ENCODE measurements around the gene SDR42E2. TPM values are rescaled to one million over a fixed set of nuclear protein-coding genes. Genes with fewer than 3 reads are reported as not detected.
"Not testable (repeated sequence)": the region's sequence is repeated elsewhere in the genome, so short reads cannot be mapped to it uniquely, and the experiment has no call there.

SDR42E2 gene
- total RNA-seq = not detected

- no peaks in the 10 kb centered on the region for H3K36me3 Mint-ChIP-seq (ENCODE audit: insufficient read depth)
- ATAC-seq = peak; percentile 84 to 88
- DNase-seq = peak; percentile 42
- H3K4me3 Mint-ChIP-seq = no peak within 1 kb of the TSS
- no peaks in the 10 kb centered on the region for H3K9me3 Mint-ChIP-seq
- H3K4me1 Mint-ChIP-seq (ENCODE audit: low read depth) = peaks cover 2% of the 10 kb centered on the region
- H3K27me3 Mint-ChIP-seq (ENCODE audit: low read depth) = peaks cover 16% of the 10 kb centered on the region
Measured at GRCh38 chr16:22161999-22162655, at the start of gene SDR42E2. SDR42E2 (plus strand) TSS chr16:22162506; CDS start chr16:22165583, 3,077 bp downstream.

DNA sequence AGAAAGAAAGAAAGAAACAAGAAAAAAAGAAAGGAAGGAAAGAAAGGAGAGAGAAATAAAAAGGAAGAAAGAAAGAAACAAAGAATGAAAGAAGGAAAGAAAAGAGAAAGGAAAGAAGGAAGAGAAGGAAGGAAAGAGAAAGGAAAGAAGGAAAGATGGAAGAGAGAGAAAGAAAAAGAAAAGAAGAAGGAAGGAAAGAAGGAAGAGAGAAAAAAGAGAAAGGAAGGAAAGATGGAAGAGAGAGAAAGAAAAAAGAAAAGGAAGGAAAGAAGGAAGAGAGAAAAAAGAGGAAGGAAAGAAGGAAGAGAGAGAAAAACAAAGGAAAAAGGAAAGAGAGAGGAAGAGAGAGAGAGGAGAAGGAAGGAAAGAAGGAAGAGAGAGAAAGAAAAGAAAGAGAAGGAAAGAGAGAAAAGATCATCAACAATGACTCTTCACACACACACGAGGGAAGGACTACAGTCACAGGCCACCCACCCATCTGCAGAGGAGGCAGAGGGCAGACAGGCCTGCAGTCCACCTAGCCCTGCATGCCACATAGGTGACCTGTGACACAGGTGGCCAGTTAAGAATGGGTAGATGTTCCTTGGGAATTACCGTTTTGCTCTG, 46.1 kb upstream of the SDR42E2 start:
- no peaks in the 10 kb centered on the region for H3K36me3 Mint-ChIP-seq (ENCODE audit: insufficient read depth)
- H3K9me3 Mint-ChIP-seq = no peaks in the 10 kb centered on the region
- peaks cover 5% of the 10 kb centered on the region for H3K27me3 Mint-ChIP-seq (ENCODE audit: low read depth)
- no peaks in the 10 kb centered on the region for H3K4me1 Mint-ChIP-seq (ENCODE audit: low read depth)
- ATAC-seq (no peak), DNase-seq (no peak)
- no peak overlapping the region for H3K4me3 Mint-ChIP-seq

- Mint-ChIP-seq H3K27me3 (ENCODE audit: low read depth) (no peaks in the 10 kb centered on the region), H3K36me3 (ENCODE audit: insufficient read depth) (no peaks in the 10 kb centered on the region), H3K4me1 (ENCODE audit: low read depth) (no peaks in the 10 kb centered on the region), H3K4me3 (no peak overlapping the region), H3K9me3 (no peaks in the 10 kb centered on the region)
- ATAC-seq (no peak), DNase-seq (no peak)
Measured at GRCh38 chr16:22117609-22118008, 44.7 kb upstream of the SDR42E2 start.

- no peak overlapping the region for H3K4me3 Mint-ChIP-seq
- DNase-seq = no peak
- no peak for ATAC-seq
Measured at GRCh38 chr16:22120440-22120839, 41.9 kb upstream of the SDR42E2 start.

DNA sequence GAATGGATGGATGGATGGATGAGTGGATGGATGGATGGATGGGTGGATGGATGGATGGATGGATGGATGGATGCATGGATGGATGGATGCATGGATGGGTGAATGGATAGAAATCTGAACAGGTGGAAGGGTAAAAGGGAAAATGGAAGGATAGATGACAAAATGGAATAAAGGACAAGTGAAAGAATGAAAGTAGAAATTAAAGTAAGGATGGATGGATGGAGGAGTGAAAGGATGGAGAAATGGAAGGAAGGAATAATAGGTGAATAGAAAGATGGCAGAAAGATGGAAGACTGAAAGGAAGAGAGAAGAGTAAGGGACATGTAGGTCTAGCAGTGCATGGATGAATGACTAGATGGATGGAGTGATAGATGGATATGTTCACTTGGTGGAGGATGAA, 40.1 kb upstream of the SDR42E2 start:
- no peak for ATAC-seq
- no peak overlapping the region for H3K4me3 Mint-ChIP-seq
- H3K4me1 Mint-ChIP-seq (ENCODE audit: low read depth) = no peaks in the 10 kb centered on the region
- no peaks in the 10 kb centered on the region for H3K9me3 Mint-ChIP-seq
- H3K36me3 Mint-ChIP-seq (ENCODE audit: insufficient read depth) = no peaks in the 10 kb centered on the region
- DNase-seq = no peak
- H3K27me3 Mint-ChIP-seq (ENCODE audit: low read depth) = no peaks in the 10 kb centered on the region

More at GRCh38 chr16:22120440-22120839, 41.9 kb upstream of the SDR42E2 start:
- Mint-ChIP-seq H3K9me3 (no peaks in the 10 kb centered on the region), H3K36me3 (ENCODE audit: insufficient read depth) (no peaks in the 10 kb centered on the region), H3K27me3 (ENCODE audit: low read depth) (no peaks in the 10 kb centered on the region), H3K4me1 (ENCODE audit: low read depth) (no peaks in the 10 kb centered on the region)

DNA sequence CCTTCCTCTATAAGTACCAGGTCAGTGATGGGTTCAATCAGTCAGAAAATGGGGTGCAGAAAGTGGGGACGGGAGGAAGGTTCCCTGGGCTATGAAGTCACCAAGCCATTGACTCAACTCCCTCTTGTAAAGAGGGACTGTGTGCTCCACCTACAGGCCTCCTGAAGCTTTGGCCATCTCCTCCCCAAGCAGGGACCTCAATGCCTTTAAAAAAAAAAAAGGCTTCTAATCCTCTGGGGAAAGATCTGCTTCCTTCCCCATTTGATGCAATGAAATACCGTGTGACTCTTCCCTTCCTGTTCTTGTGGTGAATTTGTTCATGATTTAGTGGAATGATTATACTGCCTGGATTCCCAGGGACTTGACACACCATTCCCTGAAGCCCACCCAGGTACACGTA, 39.2 kb upstream of the SDR42E2 start:
- Mint-ChIP-seq H3K9me3 (no peaks in the 10 kb centered on the region), H3K4me3 (no peak overlapping the region), H3K36me3 (ENCODE audit: insufficient read depth) (no peaks in the 10 kb centered on the region), H3K4me1 (ENCODE audit: low read depth) (no peaks in the 10 kb centered on the region), H3K27me3 (ENCODE audit: low read depth) (no peaks in the 10 kb centered on the region)
- ATAC-seq (no peak), DNase-seq (no peak)

DNA sequence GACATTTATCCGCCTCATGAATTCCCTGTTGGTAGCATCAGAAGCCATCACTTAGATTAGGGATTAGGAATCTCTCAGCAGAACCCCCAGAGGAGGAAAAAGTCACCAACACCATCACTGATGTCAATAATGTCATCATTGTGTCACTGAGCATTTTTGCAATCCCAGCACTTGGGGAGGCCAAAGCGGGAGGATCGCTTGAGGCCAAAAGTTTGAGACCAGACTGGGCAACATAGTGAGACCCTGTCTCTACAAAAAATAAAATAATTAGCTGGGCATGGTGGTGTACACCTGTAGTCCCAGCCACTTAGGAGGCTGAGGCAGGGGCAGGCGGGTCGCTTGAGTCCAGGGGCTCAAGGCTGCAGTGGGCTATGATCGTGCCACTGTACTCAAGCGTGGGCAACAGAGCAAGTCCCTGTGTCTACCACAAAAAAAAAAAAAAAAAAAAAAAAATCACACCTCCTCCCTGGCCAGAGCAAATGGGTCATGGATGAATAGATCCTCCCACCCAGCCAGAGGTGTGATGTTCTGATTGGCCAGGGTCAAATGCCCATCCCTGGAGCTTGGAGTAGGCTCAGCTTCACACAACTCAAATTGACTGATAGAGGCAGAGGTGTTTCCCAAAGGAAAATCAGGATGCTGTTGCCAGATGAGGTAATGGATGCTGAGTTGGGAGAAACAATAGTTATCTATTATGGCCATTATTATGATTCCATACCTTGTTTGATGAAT, 38.4 kb upstream of the SDR42E2 start:
- no peaks in the 10 kb centered on the region for H3K4me1 Mint-ChIP-seq (ENCODE audit: low read depth)
- no peaks in the 10 kb centered on the region for H3K27me3 Mint-ChIP-seq (ENCODE audit: low read depth)
- DNase-seq = no peak
- ATAC-seq = no peak
- no peaks in the 10 kb centered on the region for H3K36me3 Mint-ChIP-seq (ENCODE audit: insufficient read depth)
- H3K9me3 Mint-ChIP-seq = peaks cover 4% of the 10 kb centered on the region
- H3K4me3 Mint-ChIP-seq = no peak overlapping the region

DNA sequence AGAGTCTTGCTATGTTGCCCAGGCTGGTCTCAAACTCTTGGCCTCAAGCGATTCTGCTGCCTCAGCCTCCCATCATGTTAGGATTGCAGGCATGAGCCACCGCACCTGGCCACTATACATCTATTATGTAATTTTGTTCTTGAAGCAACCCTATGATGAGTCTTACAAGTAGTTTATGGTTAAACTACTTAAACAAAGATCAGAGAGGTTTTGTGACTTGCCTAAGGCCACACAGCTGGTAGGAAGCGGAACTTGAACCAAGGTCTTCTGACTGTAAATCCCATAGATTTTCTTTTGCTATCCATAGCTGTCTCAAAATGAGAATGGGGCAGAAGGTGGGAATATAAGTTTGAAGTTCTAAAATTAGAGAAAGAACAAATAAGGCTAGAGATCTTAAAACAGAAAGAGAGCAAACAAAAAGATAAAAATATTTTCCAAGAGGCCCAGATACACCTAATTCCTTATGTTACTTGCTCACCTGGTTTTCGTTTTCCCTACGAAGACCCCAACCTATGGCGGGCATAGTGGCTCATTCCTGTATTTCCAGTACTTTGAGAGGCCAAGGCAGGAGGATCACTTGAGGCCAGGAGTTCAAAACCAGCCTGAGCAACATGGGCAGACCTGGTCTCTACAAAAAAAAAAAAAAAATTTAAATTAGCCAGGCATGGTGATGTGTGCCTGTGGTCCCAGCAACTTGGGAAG, 37.6 kb upstream of the SDR42E2 start:
- H3K4me1 Mint-ChIP-seq (ENCODE audit: low read depth) = no peaks in the 10 kb centered on the region
- no peak for ATAC-seq

GRCh38 chr16:22126037-22126558, 36.2 kb upstream of the SDR42E2 start:
- ATAC-seq = no peak
- Mint-ChIP-seq H3K27me3 (ENCODE audit: low read depth) (no peaks in the 10 kb centered on the region), H3K4me1 (ENCODE audit: low read depth) (no peaks in the 10 kb centered on the region), H3K36me3 (ENCODE audit: insufficient read depth) (no peaks in the 10 kb centered on the region), H3K4me3 (no peak overlapping the region), H3K9me3 (peaks cover 4% of the 10 kb centered on the region)
- no peak for DNase-seq

More for the DNA sequence above, 37.6 kb upstream of the SDR42E2 start:
- Mint-ChIP-seq H3K9me3 (peaks cover 4% of the 10 kb centered on the region), H3K36me3 (ENCODE audit: insufficient read depth) (no peaks in the 10 kb centered on the region), H3K4me3 (no peak overlapping the region), H3K27me3 (ENCODE audit: low read depth) (no peaks in the 10 kb centered on the region)
- no peak for DNase-seq

- H3K4me3 Mint-ChIP-seq; DNase-seq; H3K9me3 Mint-ChIP-seq; H3K36me3 Mint-ChIP-seq (ENCODE audit: insufficient read depth); H3K4me1 Mint-ChIP-seq (ENCODE audit: low read depth); ATAC-seq; H3K27me3 Mint-ChIP-seq (ENCODE audit: low read depth): not testable (repeated sequence)
Measured at GRCh38 chr16:22128537-22128936, 33.8 kb upstream of the SDR42E2 start.

DNA sequence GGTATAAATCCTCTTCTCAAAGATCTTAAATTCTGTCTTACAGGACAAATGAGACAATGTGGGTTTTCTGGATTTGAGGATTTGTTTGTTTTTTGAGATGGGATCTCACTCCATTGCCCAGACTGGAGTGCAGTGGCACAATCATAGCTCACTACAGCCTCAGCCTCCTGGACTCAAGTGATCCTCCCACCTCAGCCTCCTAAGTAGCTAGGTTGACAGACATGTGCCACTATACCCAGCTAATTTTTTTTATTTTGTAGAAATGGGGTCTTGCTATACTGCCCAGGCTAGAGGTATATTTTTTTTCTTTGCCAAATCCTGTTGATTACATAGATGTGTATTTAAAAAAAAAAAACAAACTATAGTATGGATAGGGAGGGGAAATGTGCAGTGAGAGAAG, 31.8 kb upstream of the SDR42E2 start:
- no peak for ATAC-seq
- Mint-ChIP-seq H3K36me3 (ENCODE audit: insufficient read depth) (no peaks in the 10 kb centered on the region), H3K27me3 (ENCODE audit: low read depth) (no peaks in the 10 kb centered on the region), H3K4me1 (ENCODE audit: low read depth) (no peaks in the 10 kb centered on the region), H3K4me3 (no peak overlapping the region), H3K9me3 (peaks cover 4% of the 10 kb centered on the region)
- no peak for DNase-seq

DNA sequence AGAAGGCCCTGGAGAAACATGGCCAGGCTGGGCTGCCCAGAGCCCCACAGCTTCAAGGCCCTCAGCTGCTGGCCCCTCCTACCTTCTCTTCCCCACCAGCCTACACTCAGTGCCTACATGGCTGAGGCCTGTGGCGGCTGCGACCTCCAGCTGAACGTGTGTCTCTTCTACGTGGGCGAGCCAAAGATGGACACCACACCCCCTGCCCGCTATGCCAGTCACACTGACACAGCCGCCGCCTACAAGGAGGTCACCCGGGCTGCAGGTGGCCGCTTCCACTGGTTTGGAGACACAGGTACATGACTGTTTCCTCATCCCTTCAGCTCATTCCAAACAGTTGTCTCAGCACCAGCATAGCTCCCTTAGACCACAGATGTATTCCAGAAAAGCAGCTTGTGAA, 29.5 kb upstream of the SDR42E2 start:
- H3K4me3 Mint-ChIP-seq = no peak overlapping the region
- H3K36me3 Mint-ChIP-seq (ENCODE audit: insufficient read depth) = no peaks in the 10 kb centered on the region
- ATAC-seq (no peak), DNase-seq (no peak)
- peaks cover 4% of the 10 kb centered on the region for H3K9me3 Mint-ChIP-seq
- no peaks in the 10 kb centered on the region for H3K27me3 Mint-ChIP-seq (ENCODE audit: low read depth)
- H3K4me1 Mint-ChIP-seq (ENCODE audit: low read depth) = no peaks in the 10 kb centered on the region

DNA sequence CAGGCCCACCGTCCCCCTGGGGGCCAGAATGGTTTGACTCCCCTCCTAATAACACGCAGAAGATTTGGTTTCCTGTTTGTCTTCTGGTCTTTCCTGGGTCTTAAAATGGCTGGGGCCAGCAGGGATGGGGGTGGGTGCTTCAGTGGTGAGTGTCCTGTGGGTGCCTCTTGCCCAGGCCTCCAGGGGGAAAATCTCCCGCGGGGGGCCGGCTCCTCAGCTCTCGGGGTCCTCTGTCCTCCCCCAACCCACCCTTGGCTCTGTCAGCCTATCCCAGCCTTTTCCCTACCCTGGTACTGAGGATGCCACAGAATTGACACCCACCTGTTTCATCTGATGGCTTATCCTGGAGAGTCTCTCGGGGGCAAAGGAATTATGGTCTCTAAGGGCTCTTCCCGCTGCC, 23.8 kb upstream of the SDR42E2 start:
- no peak for ATAC-seq
- H3K27me3 Mint-ChIP-seq (ENCODE audit: low read depth) = peaks cover 2% of the 10 kb centered on the region
- no peak overlapping the region for H3K4me3 Mint-ChIP-seq
- H3K9me3 Mint-ChIP-seq = no peaks in the 10 kb centered on the region
- DNase-seq = no peak
- H3K4me1 Mint-ChIP-seq (ENCODE audit: low read depth) = no peaks in the 10 kb centered on the region
- H3K36me3 Mint-ChIP-seq (ENCODE audit: insufficient read depth) = no peaks in the 10 kb centered on the region

DNA sequence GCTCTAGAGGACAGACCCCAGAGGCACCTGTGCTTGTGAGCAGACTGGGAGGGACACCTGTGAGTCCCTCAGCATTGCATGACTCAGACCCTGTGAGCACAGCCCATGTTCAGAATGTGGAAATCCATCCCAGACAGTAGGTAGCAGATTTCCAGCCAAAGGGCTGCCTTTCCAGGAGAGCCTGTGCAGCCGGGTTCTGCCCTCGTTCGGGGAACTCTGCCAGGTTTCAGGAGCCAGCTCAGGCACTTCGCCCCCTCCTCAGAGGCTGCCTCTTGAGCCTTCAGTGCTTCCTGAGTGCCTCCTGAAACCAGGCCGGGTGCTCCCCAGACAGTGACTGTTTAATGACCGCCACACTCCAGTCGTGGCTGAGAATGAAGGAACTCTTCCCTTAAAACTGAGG, 23.3 kb upstream of the SDR42E2 start:
- peaks cover 2% of the 10 kb centered on the region for H3K27me3 Mint-ChIP-seq (ENCODE audit: low read depth)
- H3K36me3 Mint-ChIP-seq (ENCODE audit: insufficient read depth) = no peaks in the 10 kb centered on the region
- H3K9me3 Mint-ChIP-seq = no peaks in the 10 kb centered on the region
- H3K4me3 Mint-ChIP-seq = no peak overlapping the region
- no peaks in the 10 kb centered on the region for H3K4me1 Mint-ChIP-seq (ENCODE audit: low read depth)
- DNase-seq = no peak
- ATAC-seq = no peak
